Stimulated activated CD4-positive, alpha-beta T cell treated with anti-CD3 and anti-CD28 coated beads, Interleukin-12 subunit alpha, Interleukin-12 subunit beta, amount 100 ng/mL, for 4 hours (primary cell): ENCODE measurements around the gene ARID4B.
"Not testable (repeated sequence)": the region's sequence is repeated elsewhere in the genome, so short reads cannot be mapped to it uniquely, and the experiment has no call there.

Experiments
- DNase-seq: peaks from one replicate; pipeline ENCODE4 v3.0.0-alpha.2; 2020

ARID4B gene, protein sequence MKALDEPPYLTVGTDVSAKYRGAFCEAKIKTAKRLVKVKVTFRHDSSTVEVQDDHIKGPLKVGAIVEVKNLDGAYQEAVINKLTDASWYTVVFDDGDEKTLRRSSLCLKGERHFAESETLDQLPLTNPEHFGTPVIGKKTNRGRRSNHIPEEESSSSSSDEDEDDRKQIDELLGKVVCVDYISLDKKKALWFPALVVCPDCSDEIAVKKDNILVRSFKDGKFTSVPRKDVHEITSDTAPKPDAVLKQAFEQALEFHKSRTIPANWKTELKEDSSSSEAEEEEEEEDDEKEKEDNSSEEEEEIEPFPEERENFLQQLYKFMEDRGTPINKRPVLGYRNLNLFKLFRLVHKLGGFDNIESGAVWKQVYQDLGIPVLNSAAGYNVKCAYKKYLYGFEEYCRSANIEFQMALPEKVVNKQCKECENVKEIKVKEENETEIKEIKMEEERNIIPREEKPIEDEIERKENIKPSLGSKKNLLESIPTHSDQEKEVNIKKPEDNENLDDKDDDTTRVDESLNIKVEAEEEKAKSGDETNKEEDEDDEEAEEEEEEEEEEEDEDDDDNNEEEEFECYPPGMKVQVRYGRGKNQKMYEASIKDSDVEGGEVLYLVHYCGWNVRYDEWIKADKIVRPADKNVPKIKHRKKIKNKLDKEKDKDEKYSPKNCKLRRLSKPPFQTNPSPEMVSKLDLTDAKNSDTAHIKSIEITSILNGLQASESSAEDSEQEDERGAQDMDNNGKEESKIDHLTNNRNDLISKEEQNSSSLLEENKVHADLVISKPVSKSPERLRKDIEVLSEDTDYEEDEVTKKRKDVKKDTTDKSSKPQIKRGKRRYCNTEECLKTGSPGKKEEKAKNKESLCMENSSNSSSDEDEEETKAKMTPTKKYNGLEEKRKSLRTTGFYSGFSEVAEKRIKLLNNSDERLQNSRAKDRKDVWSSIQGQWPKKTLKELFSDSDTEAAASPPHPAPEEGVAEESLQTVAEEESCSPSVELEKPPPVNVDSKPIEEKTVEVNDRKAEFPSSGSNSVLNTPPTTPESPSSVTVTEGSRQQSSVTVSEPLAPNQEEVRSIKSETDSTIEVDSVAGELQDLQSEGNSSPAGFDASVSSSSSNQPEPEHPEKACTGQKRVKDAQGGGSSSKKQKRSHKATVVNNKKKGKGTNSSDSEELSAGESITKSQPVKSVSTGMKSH (N-terminal part only)

DNA sequence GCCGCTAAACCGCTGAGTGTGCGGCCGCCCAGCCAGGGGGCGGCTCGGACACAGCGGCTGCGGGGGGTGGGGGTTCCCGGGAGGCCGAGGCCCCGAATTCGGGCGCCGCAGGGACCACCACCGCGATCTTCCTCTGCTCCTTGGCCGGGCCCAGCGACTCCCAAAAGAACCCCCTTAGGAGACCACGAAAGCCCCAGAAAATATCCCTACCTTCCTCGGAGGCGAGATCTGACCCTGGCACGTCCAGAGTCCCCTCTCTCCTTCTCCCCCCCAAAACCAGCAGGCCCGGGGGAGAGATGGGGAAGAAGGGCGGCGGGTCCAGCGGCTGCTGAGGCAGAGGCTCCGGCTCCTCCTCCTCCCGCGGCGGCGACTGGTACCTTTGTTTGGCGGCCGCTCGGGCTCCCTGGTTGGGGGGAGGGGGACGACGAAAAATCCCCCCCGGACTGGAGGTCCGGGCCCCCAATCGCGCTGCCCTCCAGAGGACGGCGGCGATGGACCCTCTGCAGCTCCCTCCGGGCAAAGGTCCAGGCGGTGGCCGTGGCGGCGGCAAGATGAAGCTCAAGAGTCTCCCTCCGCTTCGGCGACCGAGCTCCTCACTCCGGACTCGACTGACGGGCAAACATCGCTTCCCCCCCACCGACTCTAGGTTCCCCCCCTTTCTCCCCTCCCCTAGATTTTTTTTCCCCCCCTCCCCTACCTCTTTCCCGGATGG, at the start of gene ARID4B:
ARID4B (minus strand) TSS at position 621 of the 712 bp plus-strand sequence. CDS start 1,260 bp downstream, outside the sequence.
- DNase-seq = peak; percentile 51

DNA sequence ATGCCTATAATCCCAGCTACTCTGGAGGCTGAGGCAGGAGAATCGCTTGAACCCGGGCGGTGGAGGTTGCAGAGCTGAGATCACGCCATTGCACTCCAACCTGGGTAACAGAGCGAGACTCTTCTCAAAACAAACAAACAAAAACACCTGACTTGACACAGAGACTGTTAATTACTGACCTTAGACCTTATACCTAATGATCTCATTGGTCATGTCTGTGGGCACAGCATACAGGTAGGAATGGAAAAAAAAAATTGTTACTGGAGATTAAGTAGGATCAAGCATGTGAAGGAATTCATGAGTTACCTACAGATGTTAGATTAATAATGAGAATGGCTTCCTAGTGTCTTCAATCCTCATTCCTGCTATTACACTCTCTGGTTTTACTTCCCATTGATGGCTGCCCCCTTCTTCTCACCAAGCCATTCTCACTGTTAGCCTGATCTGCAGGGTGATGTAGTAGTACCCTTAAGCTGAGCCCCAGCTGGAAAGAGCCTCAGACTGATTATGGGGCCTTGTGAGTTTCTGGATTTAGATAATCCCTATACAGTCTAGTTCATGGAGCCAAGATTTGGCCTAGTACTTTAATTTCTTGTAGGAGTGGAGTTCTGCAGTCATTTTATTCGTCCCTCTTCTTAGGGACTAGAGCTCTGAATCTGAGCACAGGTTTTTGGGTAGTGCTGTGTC, 48.1 kb upstream of the ARID4B start:
- DNase-seq = no peak

DNA sequence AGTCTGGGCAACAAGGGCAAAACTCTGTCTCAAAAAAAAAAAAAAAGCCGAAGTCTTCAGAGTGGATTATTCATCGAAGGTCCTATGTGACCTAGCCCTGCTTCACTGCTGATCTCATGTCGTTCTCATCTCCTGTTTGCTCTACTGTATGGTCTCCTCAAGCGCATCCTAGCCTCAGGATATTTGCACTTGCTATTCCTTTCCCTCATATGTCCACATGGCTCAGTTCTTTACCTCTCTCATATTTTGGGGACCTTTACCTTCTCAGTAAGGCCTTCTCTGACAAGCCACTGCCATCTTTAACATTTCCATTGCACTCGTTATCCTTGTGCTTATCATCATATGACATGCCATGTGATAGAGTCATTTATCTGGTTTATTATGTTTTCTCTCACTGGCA, 41.8 kb upstream of the ARID4B start:
- no peak for DNase-seq

DNA sequence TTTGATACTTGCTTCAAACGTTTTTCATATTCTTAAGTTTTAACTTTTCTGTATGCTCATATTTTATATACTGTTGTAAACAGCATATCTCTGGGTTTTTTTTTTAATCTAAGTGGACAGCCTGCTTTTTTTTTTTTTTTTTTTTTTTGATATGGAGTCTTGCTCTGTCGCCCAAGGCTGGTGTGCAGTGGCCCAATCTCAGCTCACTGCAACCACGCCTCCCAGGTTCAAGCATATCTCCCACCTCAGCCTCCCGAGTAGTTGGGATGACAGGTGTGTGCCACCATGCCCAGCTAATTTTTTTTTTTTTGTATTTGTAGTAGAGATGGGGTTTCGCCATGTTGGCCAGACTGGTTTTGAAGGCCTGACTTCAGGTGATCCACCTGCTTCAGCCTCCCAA, 40.4 kb upstream of the ARID4B start:
- DNase-seq = no peak

DNA sequence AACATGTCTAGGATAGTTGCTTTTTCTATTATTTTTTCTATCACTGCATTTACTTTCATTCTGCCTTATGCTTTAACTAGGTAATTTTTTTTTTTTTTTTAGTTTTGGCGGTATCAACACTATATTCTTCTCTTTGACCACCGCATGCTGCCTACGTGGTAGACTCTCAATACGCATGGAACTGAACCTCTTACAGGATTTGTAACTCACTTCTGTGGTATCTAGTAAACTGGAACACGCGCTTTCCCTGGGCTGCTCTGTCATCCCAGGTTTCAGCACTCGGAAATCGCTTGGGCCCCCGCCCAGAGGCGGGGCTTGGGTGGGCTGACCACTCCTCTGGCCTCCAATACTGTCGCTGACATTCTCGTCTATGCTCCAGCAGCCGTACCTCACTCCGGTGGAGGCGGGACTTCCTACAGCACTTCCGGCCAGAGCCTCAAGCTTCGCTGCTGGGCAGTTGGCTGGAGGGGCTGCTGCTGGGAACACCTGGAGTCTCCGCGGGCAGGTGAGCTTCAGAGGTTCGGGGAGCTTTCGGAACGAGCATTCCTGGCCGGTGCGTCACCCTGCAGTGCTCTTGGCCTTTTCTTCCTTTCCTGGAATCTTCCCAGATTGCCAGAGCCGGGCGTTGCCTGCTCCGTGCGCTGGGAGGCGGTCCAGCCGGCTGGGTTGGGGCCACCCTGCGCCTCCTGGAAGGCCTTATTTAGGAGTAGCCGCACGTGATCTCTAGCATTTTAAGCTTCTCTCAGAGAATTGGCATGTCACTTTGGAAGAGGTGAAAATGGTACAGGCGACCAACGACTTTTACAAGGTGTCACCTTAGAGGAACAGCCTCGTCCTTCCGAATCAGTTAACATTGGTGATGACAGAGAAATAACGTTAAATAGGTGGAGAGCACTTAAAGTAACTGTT, 39.3 kb upstream of the ARID4B start, which contains the start of gene TBCE:
TBCE (plus strand) TSS at position 428 of the 909 bp plus-strand sequence. CDS start 12,623 bp downstream, outside the sequence.
- peak; percentile 83 for DNase-seq

DNA sequence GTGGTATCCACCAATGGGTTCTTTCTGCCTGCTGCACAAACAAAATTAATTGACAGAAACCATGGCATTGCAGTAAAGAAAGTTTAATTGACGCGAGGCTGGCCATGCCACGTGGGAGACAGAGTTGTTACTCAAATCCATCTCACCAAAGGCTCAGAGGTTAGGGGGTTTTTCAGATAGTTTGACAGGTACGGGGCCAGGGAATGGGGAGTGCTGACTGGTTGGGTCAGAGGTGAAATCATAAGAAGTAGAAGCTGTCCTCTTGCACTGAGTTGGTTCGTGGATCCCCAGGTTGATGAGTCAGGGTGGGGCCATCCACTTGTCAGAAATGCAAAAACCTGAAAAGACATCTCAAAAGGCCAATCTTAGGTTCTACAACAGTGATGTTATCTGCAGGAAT, 38.3 kb upstream of the ARID4B start:
- peak; percentile 5 for DNase-seq

DNA sequence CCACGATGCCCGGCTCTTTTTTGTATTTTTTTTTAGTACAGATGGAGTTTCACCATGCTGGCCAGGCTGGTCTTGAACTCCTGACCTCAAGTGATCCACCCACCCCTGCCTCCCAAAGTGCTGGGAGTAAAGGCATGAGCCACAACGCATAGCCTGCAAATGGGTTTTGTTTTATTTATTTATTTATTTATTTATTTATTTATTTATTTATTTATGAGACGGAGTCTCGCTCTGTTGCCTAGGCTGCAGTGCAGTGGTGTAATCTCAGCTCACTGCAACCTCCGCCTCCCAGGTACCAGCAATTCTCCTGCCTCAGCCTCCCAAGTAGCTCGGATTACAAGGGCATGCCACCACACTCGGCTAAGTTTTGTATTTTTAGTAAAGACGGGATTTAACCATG, 36.2 kb upstream of the ARID4B start:
- not testable (repeated sequence) for DNase-seq

DNA sequence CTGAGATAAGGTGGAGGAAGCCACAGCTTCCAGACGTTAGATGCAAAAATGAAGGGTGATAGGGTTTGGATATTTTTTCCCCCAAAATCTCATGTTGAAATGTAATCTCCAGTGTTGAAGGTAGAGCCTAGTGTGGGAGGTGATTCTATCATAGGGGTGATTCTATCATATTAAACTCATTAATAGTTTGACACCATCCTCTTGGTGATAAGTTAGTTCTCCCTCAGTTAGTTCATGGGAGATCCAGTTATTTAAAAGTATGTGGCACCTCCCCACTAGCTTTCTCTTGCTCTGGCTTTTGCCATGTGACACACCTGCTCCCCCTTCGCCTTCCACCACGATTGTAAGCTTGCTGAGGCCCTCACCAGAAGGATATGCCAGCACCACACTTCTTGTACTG, 30.9 kb upstream of the ARID4B start:
- no peak for DNase-seq

DNA sequence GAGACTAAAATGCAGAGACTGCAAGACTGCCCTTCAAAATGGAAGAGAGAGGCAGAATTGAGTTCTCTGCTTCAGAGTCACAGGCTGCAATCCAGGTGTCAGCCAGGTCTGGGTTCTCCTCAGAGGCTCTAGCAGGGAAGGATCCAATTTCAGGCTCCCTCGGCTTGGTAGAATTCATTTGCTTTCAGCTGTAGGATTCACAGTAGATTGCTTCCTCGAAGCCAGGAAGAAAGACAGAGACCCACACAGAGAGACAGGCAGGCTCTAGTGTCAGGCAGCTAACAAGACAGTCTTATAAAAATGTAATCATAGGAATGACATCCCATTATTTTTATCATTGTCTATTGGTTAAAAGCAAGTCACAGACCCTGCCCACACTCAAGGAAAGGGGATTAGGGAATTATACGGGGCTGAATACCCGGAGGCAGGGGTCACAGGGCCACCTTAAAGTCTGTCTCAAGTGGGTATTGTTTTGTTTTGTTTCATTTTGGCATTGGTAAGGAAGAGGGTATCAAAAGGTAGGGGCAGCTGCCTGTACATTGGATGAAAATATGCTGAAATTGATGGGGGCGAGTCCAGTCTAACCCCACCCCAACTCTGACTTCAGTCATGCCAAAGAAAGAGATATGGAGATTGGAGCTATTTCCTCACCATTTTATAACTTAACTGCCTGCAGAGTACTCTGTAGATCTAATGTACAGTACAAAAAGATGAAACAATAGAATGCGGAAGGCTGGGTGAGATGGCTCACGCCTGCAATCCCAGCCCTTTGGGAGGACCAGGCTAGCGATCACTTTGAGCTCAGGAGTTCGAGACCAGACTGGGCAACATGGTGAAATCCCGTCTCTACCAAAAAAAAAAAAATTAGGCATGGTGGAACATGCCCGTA, 29.8 kb upstream of the ARID4B start:
- DNase-seq = no peak

DNA sequence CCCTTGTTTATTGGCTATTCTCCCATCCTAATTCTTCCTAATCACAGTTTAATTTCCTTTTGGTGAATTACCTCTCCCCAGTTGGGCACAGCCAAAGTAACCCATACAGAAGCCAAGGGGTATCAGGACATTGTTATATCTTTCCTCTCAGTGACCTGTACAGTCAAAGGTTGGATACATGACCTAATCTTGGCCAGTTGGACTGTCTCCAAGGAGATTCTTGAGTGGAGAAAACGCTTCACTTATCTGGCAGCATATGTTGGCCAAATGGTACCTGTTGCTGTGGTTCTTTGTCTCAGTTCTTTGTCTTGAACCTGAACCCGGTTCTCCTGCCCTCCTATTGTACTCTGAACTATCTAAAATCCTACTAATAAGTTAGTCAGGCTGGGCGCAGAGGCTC, 23.9 kb upstream of the ARID4B start:
- no peak for DNase-seq

DNA sequence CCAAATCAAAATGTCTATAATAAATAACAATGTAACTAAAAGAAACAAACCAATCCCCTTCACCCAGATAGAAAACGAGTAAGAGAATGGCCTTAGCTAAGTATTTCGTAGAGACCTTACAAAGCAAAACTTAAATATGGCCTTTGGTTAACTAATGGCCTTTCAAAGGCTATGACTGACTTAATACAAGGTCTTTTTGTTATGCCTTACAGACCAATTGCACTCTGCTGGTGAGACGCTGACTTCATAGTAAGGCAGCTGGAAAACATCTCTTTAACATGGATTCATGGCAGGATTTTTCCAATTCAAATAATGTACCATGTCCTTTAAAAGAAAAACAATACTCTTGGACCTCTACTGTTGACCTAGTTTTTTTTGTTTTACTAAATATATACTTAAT, 23.5 kb upstream of the ARID4B start:
- no peak for DNase-seq

DNA sequence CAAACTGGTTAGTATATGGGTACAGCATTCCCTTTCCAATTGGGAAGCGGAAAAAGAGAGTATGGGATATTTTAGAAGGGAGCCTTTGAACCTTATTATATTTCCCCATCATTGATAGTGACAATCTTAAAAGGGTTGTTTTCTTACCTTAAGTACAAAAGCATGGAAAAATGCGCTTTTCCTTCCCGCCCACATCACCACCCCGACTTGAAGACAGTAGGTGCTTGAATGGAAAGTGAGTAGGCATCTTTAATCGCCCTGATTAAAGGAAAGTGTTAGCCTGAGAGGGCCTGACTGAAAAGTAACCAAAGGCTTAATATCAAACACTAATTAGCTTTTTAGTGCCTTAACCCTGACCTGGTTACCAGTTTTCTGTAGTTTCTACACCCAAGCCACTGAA, 15.7 kb upstream of the ARID4B start:
- DNase-seq = no peak

DNA sequence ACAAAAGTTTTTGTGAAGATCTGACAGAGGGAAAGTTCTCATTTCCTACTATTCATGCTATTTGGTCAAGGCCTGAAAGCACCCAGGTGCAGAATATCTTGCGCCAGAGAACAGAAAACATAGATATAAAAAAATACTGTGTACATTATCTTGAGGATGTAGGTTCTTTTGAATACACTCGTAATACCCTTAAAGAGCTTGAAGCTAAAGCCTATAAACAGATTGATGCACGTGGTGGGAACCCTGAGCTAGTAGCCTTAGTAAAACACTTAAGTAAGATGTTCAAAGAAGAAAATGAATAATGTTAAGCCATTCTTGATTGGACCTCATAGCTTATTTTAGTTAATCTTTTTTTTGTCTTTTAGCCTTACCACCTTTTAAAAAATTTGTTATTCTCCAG, 14.5 kb upstream of the ARID4B start:
- DNase-seq = no peak

DNA sequence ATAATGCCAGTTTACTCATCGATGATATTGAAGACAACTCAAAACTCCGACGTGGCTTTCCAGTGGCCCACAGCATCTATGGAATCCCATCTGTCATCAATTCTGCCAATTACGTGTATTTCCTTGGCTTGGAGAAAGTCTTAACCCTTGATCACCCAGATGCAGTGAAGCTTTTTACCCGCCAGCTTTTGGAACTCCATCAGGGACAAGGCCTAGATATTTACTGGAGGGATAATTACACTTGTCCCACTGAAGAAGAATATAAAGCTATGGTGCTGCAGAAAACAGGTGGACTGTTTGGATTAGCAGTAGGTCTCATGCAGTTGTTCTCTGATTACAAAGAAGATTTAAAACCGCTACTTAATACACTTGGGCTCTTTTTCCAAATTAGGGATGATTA, 14.1 kb upstream of the ARID4B start:
- no peak for DNase-seq

DNA sequence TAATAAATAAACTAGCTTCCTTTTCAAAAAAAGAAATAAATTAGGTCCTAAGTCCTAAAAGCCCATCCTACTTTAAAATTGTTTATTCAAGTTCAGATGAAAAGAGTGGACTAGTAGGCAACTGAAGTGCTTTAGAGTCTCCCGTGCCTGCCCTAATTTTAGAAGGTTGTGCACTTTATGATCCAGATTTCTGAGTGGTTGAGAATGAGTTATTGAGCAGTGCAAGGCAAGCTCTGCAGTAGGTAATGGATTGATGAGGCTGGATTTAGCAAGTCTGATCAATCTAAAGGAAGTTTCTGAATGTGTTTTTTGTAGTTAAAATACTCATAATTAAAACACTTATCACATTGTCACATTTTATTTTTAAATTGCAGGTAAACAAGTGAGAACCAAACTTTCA, 13.4 kb upstream of the ARID4B start:
- DNase-seq = no peak

DNA sequence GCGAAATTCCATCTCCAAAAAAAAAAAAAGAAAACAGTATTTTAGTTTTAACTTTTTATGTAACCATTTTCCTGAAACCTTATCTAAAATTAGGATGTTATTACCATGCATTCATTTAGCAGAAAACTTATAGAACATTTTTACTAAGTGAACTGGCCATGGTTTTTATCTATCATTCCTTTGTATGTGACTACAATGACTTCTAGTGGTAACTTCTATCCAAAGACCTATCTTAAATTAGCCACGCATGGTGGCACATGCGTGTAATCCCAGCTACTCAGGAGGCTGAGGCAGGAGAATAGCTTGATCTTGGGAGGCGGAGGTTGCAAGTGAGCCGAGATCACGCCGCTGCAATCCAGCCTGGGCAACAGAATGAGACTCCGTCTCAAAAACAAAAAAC, 11.8 kb upstream of the ARID4B start:
- DNase-seq = no peak

DNA sequence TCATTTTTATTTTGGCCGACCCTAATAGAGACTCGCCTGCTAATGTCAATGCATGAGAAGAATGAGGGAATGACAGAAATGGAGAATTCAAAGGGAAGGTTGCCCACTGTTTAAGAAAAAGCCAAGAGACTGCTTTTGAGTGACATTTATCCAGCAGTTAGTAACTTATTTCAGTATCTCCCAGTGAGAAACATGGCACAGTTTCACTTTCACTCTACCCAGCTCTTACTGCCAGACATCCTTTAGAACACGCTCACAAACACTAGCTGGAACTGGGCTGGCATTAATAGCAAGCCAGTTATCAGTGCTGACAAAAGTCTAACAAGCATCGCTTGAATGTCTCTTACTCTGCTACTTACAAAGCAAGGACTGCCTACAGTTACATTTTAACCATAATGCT, 8.9 kb upstream of the ARID4B start:
- no peak for DNase-seq

DNA sequence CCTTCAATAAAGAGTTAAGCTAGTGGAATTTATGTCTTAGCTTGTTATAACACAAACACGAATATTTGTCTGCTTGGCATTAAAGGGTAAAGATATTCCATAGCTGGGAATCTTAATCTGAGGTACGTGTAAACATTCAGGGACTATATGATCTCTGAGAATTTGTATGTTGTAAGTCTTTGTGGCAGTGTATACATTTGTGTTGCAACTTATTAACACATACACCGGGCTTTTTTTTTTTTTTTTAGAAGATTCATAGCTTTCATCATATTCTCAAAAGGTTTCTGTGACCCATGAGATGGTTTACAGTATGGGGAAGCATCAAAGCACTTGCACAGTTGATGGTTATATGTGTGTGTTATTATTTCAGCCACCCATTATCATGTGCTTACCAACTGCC, 3.4 kb upstream of the ARID4B start:
- DNase-seq = no peak

DNA sequence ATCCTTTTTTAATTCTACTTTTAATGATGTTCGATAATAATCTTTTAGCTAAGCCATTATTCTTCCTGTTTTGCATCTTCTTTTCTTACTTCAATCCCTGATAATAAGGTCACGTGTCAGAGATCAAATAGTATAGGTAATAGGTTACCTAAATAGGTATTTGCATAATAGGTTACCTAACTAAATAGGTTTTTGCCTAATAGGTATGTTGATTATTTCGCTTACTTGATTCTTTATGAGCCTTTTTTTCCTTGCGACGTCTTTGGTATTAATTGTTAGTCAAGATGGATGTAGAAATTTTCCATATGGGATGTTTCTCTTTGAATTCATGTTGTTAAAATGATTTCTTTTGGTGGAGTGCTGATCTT, 2.9 kb upstream of the ARID4B start:
- DNase-seq = no peak
